Endothelial cell of umbilical vein (primary cell): Measurements from ENCODE around the gene KCNJ15. TPM values are rescaled to one million over a fixed set of nuclear protein-coding genes. Genes with fewer than 3 reads are reported as not detected.

Experiments used
- BruUV-seq: library from RNA; stranded (reverse); fragments of 400-500 nt; replicated peaks from 2 replicates; lab custom pipeline; 2021; lab: Mats Ljungman, UMichigan
- CTCF ChIA-PET: fragments of 300-600, 350-600 bp; sonication (Branson Sonifier 250); formaldehyde crosslinking; loops from one replicate; lab custom pipeline; 2021; ENCODE audit warnings: antibody characterized with exemption, inconsistent platforms; lab: Charles Lee
- POLR2A ChIA-PET: fragments of 300-600, 350-600 bp; sonication (Branson Sonifier 250); formaldehyde crosslinking; loops from one replicate; lab custom pipeline; 2021; ENCODE audit warnings: antibody characterized with exemption, inconsistent platforms; lab: Charles Lee
- DNase-seq: peaks from one replicate; pipeline ENCODE4 v3.0.0-alpha.2; 2011; ENCODE audit warnings: low read depth, low spot score
- FAIRE-seq: peaks from 2 replicates; lab custom pipeline; 2011; peaks lifted over from hg19 to GRCh38; lab: Jason Lieb, UNC
- H2AFZ ChIP-seq: 2 replicates; pipeline ENCODE4 v1.6.0; 2012; ENCODE audit warnings: low read depth, low read length, control low read depth, inconsistent platforms
- H3K27ac ChIP-seq: 2 replicates; pipeline ENCODE4 v1.5.1; 2011; ENCODE audit warnings: low read depth, mild to moderate bottlenecking, control low read depth, low read length, moderate library complexity; ENCODE audit not compliant: insufficient read depth
- H3K27me3 ChIP-seq, 2 experiments: 2 replicates each; pipeline versions ENCODE4 v1.6.0 to v1.6.1; 2011; ENCODE audit warnings: low read length in 2 of 2, mixed read lengths in 1 of 2; ENCODE audit not compliant: control insufficient read depth in 2 of 2, insufficient read depth in 2 of 2
- H3K36me3 ChIP-seq, 2 experiments: 2 replicates in 1 of 2; 3 replicates in 1 of 2; pipeline ENCODE4 v1.5.1; 2011; ENCODE audit warnings: low read length in 2 of 2, mild to moderate bottlenecking in 1 of 2, moderate library complexity in 1 of 2; ENCODE audit not compliant: control insufficient read depth in 2 of 2, insufficient read depth in 2 of 2; ENCODE audit errors: extremely low read depth in 1 of 2
- H3K4me1 ChIP-seq: 3 replicates; pipeline ENCODE4 v1.5.1; 2011; ENCODE audit warnings: mild to moderate bottlenecking, low read length; ENCODE audit not compliant: control insufficient read depth, insufficient read depth; ENCODE audit errors: extremely low read depth
- H3K4me2 ChIP-seq: 2 replicates; pipeline ENCODE4 v1.6.1; 2011; ENCODE audit warnings: low read length, control low read depth, mixed read lengths; ENCODE audit not compliant: insufficient read depth
- H3K4me3 ChIP-seq, 3 experiments: fragments of 200-600 bp in 1 of 3; sonication (generic), shearing (Covaris generic) in 1 of 3; replicated peaks in 1 of 3; 2 replicates each; pipeline ENCODE4 v1.5.1; 2011 to 2016; ENCODE audit warnings: control low read depth in 3 of 3, low read length in 3 of 3, mild to moderate bottlenecking in 2 of 3, inconsistent platforms in 1 of 3, low read depth in 1 of 3, moderate library complexity in 1 of 3; ENCODE audit not compliant: insufficient read depth in 1 of 3
- H3K79me2 ChIP-seq: 2 replicates; pipeline ENCODE4 v1.6.0; 2012; ENCODE audit warnings: low read length, inconsistent platforms; ENCODE audit not compliant: control insufficient read depth, insufficient read depth
- H3K9ac ChIP-seq: replicated peaks from 2 replicates; pipeline ENCODE3; 2011; ENCODE audit warnings: low read length, control low read depth; ENCODE audit not compliant: insufficient read depth; ENCODE audit errors: extremely low read depth
- H3K9me1 ChIP-seq: replicated peaks from 3 replicates; pipeline ENCODE4 v1.6.0; 2011; ENCODE audit warnings: mild to moderate bottlenecking, low read length; ENCODE audit not compliant: control insufficient read depth, insufficient read depth; ENCODE audit errors: extremely low read depth
- H3K9me3 ChIP-seq: replicated peaks from 2 replicates; pipeline ENCODE4 v1.5.1; 2012; ENCODE audit warnings: low read length, inconsistent platforms; ENCODE audit not compliant: control insufficient read depth, insufficient read depth
- H4K20me1 ChIP-seq: replicated peaks from 2 replicates; pipeline ENCODE3; 2011; ENCODE audit warnings: mild to moderate bottlenecking, low read length; ENCODE audit not compliant: control insufficient read depth, insufficient read depth; ENCODE audit errors: extremely low read depth
- CTCF ChIP-seq, 2 donors: IDR thresholded peaks; 1 replicate in 1 of 2; 2 replicates in 1 of 2; pipeline ENCODE4 v1.5.1; 2011; ENCODE audit warnings: low read length in 2 of 2, mild to moderate bottlenecking in 2 of 2, moderate library complexity in 2 of 2, control low read depth in 1 of 2, inconsistent platforms in 1 of 2, low read depth in 1 of 2; ENCODE audit not compliant: insufficient read depth in 1 of 2; ENCODE audit errors: extremely low read depth in 1 of 2
- EZH2 ChIP-seq: IDR thresholded peaks from 2 replicates; pipeline ENCODE4 v1.6.1; 2012; ENCODE audit warnings: borderline replicate concordance, low read depth, mild to moderate bottlenecking, moderate library complexity, low read length, inconsistent platforms; ENCODE audit not compliant: severe bottlenecking
- FOS ChIP-seq: IDR thresholded peaks from 2 replicates; pipeline ENCODE4 v1.6.1; 2011; ENCODE audit warnings: mild to moderate bottlenecking, low read length, moderate library complexity, borderline replicate concordance; ENCODE audit not compliant: insufficient read depth
- GATA2 ChIP-seq: IDR thresholded peaks from 2 replicates; pipeline ENCODE4 v1.7.0; 2011; ENCODE audit warnings: low read depth, mild to moderate bottlenecking, moderate library complexity, mixed read lengths, low read length; ENCODE audit not compliant: insufficient read length, insufficient read depth
- MAX ChIP-seq: IDR thresholded peaks from 2 replicates; pipeline ENCODE4 v1.6.1; 2011; ENCODE audit not compliant: insufficient read depth, insufficient read length
- POLR2A ChIP-seq: IDR thresholded peaks from 2 replicates; pipeline ENCODE4 v1.6.1; 2012; ENCODE audit warnings: low read depth, mild to moderate bottlenecking, control low read depth, low read length
- dilution Hi-C: fragments of 300-500 bp; cut with MboI; formaldehyde crosslinking; loops from one replicate; pipeline ENCODE4 v1.15.0; 2019; ENCODE audit warnings: low sequenced_read_pairs; ENCODE audit not compliant: extremely low pct_ligation_motif_present
- intact Hi-C: fragments of 100-400 bp; cut with micrococcal nuclease; formaldehyde crosslinking; loops from one replicate; pipeline ENCODE4 v1.10.0; 2022
- polyA plus RNA-seq, 4 experiments: library from polyadenylated mRNA; depleted of rRNA in 3 of 4; stranded (reverse) in 3 of 4; unstranded in 1 of 4; fragments of >200 nt; gene quantifications; 2 replicates each; pipeline versions ENCODE4 v1.2.1 to v1.2.3, GENCODE V29; 2011 to 2012; ENCODE audit warnings: missing spikeins in 1 of 4
- total RNA-seq: library from RNA; stranded (reverse); gene quantifications from 2 replicates; pipeline ENCODE4 v1.2.3, GENCODE V29; 2021

Gene KCNJ15
- total and polyA plus RNA-seq, 2 donors (not counting 3 experiments of a cell fraction or from before 2014, with no cell fraction given), result 1.4 to 1.5 TPM

- H3K4me2 ChIP-seq, result no peak overlapping the region
- H3K9ac ChIP-seq, result no peak overlapping the region
- H4K20me1 ChIP-seq, result no peaks in the 10 kb centered on the region
- TF ChIP-seq MAX (no peak), GATA2 (no peak), CTCF (IDR thresholded peaks at IDR 0.05; ENCODE audit: extremely low read depth in 1 of 2, insufficient read depth in 1 of 2, low read depth in 1 of 2, low read length in 2 of 2) (no peak), POLR2A (no peak), FOS (no peak), EZH2 (no peak)
- FAIRE-seq (no peak), DNase-seq (no peak)
- no peak overlapping the region for H2AFZ ChIP-seq
- dilution Hi-C loops (no loop called here), intact Hi-C loops (no loop called here)
- no peak overlapping the region for H3K4me3 ChIP-seq
- no peaks in the 10 kb centered on the region for H3K9me1 ChIP-seq
- BruUV-seq, result no TSS peak
- H3K79me2 ChIP-seq, result no peaks in the 10 kb centered on the region
- POLR2A ChIA-PET, result no interaction called here
- H3K36me3 ChIP-seq, result no peaks in the 10 kb centered on the region
- CTCF ChIA-PET, result interaction anchor here (1.1 to 8.8 kb wide), 6 partner anchors 25 to 133 kb away, joined by 4 to 386 read pairs (median 6); no protein-coding TSS in a partner anchor
- no peaks in the 10 kb centered on the region for H3K9me3 ChIP-seq
- H3K27ac ChIP-seq, result no peak overlapping the region
- H3K4me1 ChIP-seq, result peaks cover 7% of the 10 kb centered on the region
- H3K27me3 ChIP-seq, result no peaks in the 10 kb centered on the region
These were observed 36.5 kb upstream of the KCNJ15 start for GRCh38 chr21:38220270-38220737.
